Measurements from ENCODE around the gene CEP78. TPM values are rescaled to one million over a fixed set of nuclear protein-coding genes. Genes with fewer than 3 reads are reported as not detected.

CEP78 gene
- total RNA-seq, 4 donors from 2014 or later = 4.6 to 10.4 (median 7.4) TPM

DNA sequence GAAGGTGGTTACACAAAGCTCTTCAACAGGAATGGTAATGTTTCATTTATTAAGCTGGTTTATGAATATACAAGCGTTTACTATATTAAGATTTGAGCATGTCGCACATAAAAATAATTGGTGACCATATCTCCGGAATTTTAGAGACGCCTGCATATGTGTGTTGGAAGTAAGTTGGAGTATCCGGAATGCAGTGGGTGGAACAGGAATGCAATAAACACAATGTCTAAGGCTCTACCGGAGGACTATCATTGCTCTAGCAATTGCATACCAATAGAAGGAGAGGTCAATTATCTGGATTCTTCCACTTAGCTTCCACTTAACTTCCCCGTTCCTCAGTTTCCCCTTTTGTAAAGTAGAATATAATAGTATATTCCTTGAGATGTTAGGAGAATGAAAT, 1.1 kb upstream of the CEP78 start:
- ATAC-seq (ENCODE audit: low FRiP score) (no peak), DNase-seq (ENCODE audit: low spot score) (no peak)
- TF ChIP-seq, protein P1, sequence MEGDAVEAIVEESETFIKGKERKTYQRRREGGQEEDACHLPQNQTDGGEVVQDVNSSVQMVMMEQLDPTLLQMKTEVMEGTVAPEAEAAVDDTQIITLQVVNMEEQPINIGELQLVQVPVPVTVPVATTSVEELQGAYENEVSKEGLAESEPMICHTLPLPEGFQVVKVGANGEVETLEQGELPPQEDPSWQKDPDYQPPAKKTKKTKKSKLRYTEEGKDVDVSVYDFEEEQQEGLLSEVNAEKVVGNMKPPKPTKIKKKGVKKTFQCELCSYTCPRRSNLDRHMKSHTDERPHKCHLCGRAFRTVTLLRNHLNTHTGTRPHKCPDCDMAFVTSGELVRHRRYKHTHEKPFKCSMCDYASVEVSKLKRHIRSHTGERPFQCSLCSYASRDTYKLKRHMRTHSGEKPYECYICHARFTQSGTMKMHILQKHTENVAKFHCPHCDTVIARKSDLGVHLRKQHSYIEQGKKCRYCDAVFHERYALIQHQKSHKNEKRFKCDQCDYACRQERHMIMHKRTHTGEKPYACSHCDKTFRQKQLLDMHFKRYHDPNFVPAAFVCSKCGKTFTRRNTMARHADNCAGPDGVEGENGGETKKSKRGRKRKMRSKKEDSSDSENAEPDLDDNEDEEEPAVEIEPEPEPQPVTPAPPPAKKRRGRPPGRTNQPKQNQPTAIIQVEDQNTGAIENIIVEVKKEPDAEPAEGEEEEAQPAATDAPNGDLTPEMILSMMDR (IDR thresholded peaks at IDR 0.05) = no peak

DNA sequence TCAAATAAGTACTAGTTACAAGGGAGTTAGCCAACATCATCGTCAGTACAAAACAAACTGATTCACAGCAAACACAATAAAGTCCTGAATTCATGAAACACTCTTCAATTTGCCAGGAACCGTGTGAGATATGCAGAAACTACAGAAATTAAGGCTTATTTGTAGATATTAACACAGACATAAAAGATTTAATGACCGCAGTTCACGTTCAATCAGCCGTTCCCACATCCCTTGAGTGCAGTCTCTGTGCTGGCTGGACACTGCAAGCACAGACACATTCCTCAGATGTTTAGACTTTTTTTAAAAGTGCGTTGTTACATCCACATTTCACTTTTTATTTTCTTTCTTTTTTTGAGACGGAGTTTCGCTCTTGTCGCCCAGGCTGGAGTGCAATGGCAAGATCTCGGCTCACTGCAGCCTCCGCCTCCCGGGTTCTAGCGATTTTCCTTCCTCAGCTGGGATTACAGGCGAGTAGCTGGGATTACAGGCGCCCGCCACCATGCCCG, 566 bp upstream of the CEP78 start:
- DNase-seq (ENCODE audit: low spot score) (no peak), ATAC-seq (ENCODE audit: low FRiP score) (no peak)
- TF ChIP-seq, protein P1 (IDR thresholded peaks at IDR 0.05) = no peak

DNA sequence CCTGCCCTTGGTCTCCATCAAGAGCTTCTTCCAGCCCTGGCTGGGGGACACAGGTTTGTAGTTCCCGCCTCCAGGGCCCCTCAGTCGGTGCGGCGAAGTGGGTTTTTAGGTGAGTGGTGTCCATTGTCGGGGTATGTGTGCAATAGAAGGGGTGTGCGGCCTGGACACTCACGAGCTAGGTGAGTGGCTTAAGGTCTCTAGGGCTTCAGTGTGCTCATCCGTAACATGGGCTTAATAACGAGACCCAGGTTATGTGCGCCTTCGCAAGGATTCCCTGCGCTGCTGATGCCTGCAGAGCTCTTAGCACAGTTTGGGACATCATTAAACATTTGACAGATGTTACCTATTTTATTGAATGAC, 656 bp downstream of the CEP78 start:
- TF ChIP-seq, protein P1 (IDR thresholded peaks at IDR 0.05) = no peak
- peak; percentile 28 for ATAC-seq (ENCODE audit: low FRiP score)
- no peak for DNase-seq (ENCODE audit: low spot score)

DNA sequence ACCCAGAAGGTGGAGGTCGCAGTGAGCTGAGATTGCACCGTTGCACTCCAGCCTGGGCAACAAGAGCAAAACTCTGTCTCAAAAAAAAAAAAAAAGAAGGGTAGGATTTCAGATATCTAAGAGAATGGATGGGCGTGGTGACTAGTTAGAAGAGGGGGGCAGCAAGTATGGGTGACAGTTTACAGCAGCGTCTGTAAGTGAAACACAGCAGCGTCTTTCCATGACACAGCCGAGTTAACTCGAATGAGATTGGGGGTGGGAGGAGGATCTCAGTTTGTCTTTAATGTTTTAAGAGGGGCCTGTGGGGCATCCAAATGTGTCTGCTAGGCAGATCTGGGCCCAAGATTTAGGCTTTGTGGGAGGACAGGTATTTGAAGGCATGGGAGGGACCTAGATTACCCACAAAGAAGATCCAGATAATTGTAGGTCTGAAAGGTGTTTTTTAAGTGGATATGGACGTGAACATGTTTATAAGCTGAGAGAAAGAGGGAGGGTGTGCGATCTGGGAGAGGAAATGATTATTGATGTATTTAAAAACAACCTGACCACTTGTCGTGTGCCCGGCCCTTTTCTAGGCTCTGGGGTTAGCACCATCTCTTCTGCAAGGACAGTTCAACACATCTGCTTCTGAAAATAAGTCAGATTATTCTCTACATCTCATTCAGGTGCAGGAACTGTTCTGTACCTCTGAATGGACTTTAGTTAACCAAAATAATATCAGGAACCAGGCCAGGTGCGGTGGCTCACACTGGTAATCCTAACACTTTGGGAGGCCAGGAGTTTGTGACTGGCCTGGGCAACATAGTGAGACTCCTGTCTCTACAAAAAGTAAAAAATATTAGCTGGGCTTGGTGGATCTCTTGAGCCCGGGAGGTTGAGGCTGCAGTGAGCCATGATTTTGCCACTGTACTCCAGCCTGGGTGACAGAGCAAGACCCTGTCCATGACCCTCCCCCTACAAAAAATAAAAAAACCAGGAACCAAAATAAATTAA, 2.5 kb downstream of the CEP78 start:
- DNase-seq (ENCODE audit: low spot score) = no peak
- TF ChIP-seq, protein P1 (IDR thresholded peaks at IDR 0.05) = no peak
- no peak for ATAC-seq (ENCODE audit: low FRiP score)

DNA sequence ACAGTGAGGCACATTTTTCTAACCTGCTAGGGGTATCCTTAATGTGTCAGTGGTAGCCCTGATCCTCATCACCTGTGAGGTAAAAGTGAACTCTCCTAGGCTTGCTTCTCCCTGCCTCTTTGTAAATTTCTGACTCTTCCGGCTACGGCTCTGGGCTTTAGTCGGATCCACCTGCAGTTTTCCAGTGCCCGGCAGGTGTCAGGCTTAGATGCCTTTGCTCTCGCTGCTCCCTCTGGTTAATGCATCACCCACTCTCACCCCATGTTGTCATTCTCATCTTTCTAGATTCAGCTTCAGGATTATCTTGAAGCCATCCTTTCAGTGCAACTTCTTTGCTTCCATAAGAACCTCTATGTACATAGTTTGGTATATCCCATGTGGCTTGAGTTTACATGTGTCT, 3.6 kb downstream of the CEP78 start:
- ATAC-seq (ENCODE audit: low FRiP score) (no peak), DNase-seq (ENCODE audit: low spot score) (no peak)
- TF ChIP-seq, protein P1 (IDR thresholded peaks at IDR 0.05) = no peak

DNA sequence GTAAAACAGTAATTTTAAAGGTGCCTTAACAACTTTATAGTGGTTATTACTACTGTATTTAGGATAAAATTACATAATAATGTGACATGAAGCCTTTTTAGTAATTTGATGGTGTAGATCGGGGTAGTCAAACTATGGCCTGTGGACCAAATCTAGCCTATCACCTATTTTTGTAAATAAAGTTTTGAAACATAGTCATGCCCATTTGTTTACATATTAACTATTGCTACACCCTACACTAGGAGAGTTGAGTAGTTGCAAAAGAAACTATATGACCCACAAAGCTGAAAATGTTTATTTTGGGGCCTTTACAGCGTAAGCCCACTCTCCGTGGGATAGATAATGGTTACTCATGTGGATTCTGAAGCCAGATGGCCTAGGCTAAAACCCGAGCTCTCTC, 6.2 kb downstream of the CEP78 start:
- DNase-seq (ENCODE audit: low spot score) (no peak), ATAC-seq (ENCODE audit: low FRiP score) (no peak)
- TF ChIP-seq, protein P1 (IDR thresholded peaks at IDR 0.05) = no peak

DNA sequence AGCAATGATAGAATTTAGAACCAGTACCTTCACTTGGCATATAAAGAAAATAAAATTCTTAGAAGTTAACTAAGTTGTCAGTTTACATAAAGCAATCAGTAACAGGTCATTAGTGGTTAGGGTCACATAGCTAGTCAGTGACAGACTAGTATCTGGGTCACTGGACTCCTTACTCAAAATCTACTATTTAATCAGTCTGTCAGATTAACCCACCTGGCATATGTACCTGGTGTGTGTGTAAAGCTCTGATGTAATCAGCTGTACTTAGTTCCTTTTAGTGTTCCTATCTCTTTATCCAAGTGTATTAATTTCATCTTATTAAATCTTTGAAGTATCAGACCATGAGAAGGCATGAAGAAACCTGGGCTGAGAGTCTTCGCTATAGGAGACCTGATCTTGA, 7.3 kb downstream of the CEP78 start:
- TF ChIP-seq, protein P1 (IDR thresholded peaks at IDR 0.05) = no peak
- no peak for ATAC-seq (ENCODE audit: low FRiP score)
- DNase-seq (ENCODE audit: low spot score) = no peak

All from omental fat pad (tissue), 4 donors.